Measurements from ENCODE around the gene CRLF1.
A peak's percentile ranks its signal among the peaks of the same experiment; 100 is the strongest.
"Not testable (repeated sequence)": the region's sequence is repeated elsewhere in the genome, so short reads cannot be mapped to it uniquely, and the experiment has no call there.

The CRLF1 gene

GRCh38 chr19:18594824-18595373 lies 11.7 kb downstream of the CRLF1 start:
- Histone ChIP-seq H3K4me3 (ENCODE audit: low read length) (peak overlapping the region; percentile 79), H3K4me1 (ENCODE audit: low read length) (peaks cover 10% of the 10 kb centered on the region), H3K4me2 (ENCODE audit: low read length) (peak overlapping the region; percentile 93), H3K27me3 (ENCODE audit: low read depth, low read length) (no peaks in the 10 kb centered on the region), H4K20me1 (ENCODE audit: insufficient read depth, low read length) (no peaks in the 10 kb centered on the region; the same call in 1 of the 2 replicates), H3K9me3 (ENCODE audit: insufficient read depth, low read length) (no peaks in the 10 kb centered on the region), H2AFZ (ENCODE audit: low read depth, low read length) (peak overlapping the region; percentile 43; the same call in 1 of the 2 replicates), H3K79me2 (ENCODE audit: low read length) (peaks cover 8% of the 10 kb centered on the region), H3K36me3 (replicated peaks; ENCODE audit: low read depth, low read length) (peaks cover 8% of the 10 kb centered on the region), H3K27ac (ENCODE audit: low read length) (no peak overlapping the region), H3K9ac (ENCODE audit: low read length) (peak overlapping the region; percentile 65)
- no peak for TF ChIP-seq EZH2phosphoT487 (IDR thresholded peaks at IDR 0.05; ENCODE audit: low read depth)
- TF ChIP-seq, protein P1, sequence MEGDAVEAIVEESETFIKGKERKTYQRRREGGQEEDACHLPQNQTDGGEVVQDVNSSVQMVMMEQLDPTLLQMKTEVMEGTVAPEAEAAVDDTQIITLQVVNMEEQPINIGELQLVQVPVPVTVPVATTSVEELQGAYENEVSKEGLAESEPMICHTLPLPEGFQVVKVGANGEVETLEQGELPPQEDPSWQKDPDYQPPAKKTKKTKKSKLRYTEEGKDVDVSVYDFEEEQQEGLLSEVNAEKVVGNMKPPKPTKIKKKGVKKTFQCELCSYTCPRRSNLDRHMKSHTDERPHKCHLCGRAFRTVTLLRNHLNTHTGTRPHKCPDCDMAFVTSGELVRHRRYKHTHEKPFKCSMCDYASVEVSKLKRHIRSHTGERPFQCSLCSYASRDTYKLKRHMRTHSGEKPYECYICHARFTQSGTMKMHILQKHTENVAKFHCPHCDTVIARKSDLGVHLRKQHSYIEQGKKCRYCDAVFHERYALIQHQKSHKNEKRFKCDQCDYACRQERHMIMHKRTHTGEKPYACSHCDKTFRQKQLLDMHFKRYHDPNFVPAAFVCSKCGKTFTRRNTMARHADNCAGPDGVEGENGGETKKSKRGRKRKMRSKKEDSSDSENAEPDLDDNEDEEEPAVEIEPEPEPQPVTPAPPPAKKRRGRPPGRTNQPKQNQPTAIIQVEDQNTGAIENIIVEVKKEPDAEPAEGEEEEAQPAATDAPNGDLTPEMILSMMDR (IDR thresholded peaks at IDR 0.05; ENCODE audit: low read depth, low read length), result no peak

DNA sequence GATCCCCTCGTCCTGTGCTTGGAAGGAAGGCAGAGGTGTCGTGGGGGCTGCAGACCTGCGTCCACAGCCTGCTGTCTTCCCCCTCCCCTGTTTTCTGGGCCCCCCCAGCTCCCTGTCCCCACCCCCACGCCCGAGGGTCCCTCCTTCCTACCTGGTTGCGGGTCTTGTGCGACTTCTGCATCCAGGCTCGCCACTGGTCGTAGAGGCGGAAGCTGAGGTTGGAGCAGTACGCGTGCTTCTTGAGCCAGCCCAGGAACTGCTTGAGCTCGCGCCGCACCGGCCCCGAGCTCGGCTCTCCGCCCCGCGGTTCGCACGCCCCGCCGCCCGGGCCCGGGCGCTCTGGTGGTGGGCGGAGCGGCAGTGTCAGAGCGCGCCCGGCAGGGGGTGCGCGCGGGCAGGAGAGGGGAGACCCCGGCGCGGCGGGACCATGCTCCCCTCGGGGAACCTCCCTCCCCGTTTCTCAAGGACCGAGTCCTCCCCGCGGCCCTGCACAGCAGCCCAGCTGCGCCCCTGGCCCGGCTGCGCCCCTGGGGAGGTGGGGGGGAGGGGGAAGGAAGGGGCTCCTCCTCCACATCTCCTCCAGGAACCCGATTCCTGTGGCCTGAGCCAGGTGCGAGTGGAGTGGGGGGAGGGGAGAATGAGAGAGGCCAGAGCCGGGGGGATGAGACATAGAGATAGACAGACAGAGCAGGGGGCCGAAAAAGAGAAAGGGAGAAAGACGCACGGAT lies 12.3 kb downstream of the CRLF1 start:
- H3K27me3 ChIP-seq (ENCODE audit: low read depth, low read length), result no peaks in the 10 kb centered on the region
- H3K36me3 ChIP-seq (replicated peaks; ENCODE audit: low read depth, low read length), result peaks cover 8% of the 10 kb centered on the region
- peak overlapping the region; percentile 79 for H3K4me3 ChIP-seq (ENCODE audit: low read length)
- H2AFZ ChIP-seq (ENCODE audit: low read depth, low read length), result peak overlapping the region; percentile 43; the same call in 1 of the 2 replicates
- H3K9ac ChIP-seq (ENCODE audit: low read length), result peak overlapping the region; percentile 65
- H3K4me1 ChIP-seq (ENCODE audit: low read length), result peaks cover 14% of the 10 kb centered on the region
- peaks cover 14% of the 10 kb centered on the region for H3K79me2 ChIP-seq (ENCODE audit: low read length)
- no peaks in the 10 kb centered on the region; the same call in 1 of the 2 replicates for H4K20me1 ChIP-seq (ENCODE audit: insufficient read depth, low read length)
- H3K4me2 ChIP-seq (ENCODE audit: low read length), result peak overlapping the region; percentile 93
- no peaks in the 10 kb centered on the region for H3K9me3 ChIP-seq (ENCODE audit: insufficient read depth, low read length)
- TF ChIP-seq, protein P1 (IDR thresholded peaks at IDR 0.05; ENCODE audit: low read depth, low read length), result peak; percentile 87
- no peak for TF ChIP-seq EZH2phosphoT487 (IDR thresholded peaks at IDR 0.05; ENCODE audit: low read depth)
- no peak overlapping the region for H3K27ac ChIP-seq (ENCODE audit: low read length)

DNA sequence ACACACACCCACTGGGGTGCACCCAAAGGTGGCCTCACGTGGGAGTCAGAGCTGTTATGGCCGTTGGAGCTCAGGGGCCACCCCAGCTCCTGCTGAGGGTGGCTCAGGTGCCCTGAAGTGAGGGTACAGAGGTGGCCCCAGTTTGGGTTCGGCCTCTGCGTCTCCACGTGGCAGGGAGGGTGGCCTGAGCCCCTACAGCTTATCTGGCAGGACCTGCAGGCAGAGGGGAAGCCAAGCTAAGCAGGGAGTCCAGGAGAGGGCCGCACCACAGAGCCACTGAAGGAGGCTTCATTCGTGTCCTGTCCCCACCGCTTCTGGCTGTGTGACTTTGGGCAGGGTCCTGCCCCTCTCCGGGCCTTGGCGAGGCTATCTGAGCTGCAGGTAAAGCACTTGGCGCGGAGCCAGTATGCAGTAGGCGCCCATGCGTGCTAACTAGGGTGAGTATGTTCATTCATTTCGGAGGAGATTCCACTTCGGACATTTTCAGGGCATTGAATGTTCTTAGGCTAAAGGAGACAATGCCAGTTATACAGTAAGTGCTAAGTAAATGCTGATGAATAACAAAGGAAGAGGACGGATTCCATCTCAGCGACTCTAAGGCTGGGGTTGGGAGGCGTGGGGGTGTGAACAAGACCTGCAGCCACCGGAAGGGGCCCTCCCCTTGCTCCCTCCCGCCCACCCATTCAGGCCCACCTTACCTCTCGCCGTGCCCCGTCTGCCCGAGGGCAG lies 13.1 kb downstream of the CRLF1 start:
- H3K79me2 ChIP-seq (ENCODE audit: low read length), result peaks cover 15% of the 10 kb centered on the region
- H4K20me1 ChIP-seq (ENCODE audit: insufficient read depth, low read length), result no peaks in the 10 kb centered on the region; the same call in 1 of the 2 replicates
- no peaks in the 10 kb centered on the region for H3K9me3 ChIP-seq (ENCODE audit: insufficient read depth, low read length)
- peaks cover 8% of the 10 kb centered on the region for H3K36me3 ChIP-seq (replicated peaks; ENCODE audit: low read depth, low read length)
- peaks cover 14% of the 10 kb centered on the region for H3K4me1 ChIP-seq (ENCODE audit: low read length)
- TF ChIP-seq, protein P1 (IDR thresholded peaks at IDR 0.05; ENCODE audit: low read depth, low read length), result no peak
- no peak for TF ChIP-seq EZH2phosphoT487 (IDR thresholded peaks at IDR 0.05; ENCODE audit: low read depth)
- H3K27ac ChIP-seq (ENCODE audit: low read length), result no peak overlapping the region
- no peaks in the 10 kb centered on the region for H3K27me3 ChIP-seq (ENCODE audit: low read depth, low read length)
- H3K4me2 ChIP-seq (ENCODE audit: low read length), result peak overlapping the region; percentile 93
- H3K4me3 ChIP-seq (ENCODE audit: low read length), result peak overlapping the region; percentile 79
- peak overlapping the region; percentile 65; the same call in 1 of the 2 replicates for H3K9ac ChIP-seq (ENCODE audit: low read length)
- H2AFZ ChIP-seq (ENCODE audit: low read depth, low read length), result no peak overlapping the region

- not testable (repeated sequence) for H3K9me3 ChIP-seq (ENCODE audit: insufficient read depth, low read length); H2AFZ ChIP-seq (ENCODE audit: low read depth, low read length); H3K9ac ChIP-seq (ENCODE audit: low read length); H3K4me2 ChIP-seq (ENCODE audit: low read length); H3K4me3 ChIP-seq (ENCODE audit: low read length); H3K36me3 ChIP-seq (replicated peaks; ENCODE audit: low read depth, low read length); H3K27ac ChIP-seq (ENCODE audit: low read length); H4K20me1 ChIP-seq (ENCODE audit: insufficient read depth, low read length); H3K27me3 ChIP-seq (ENCODE audit: low read depth, low read length)
- Histone ChIP-seq H3K4me1 (ENCODE audit: low read length) (peaks cover 21% of the 10 kb centered on the region), H3K79me2 (ENCODE audit: low read length) (peaks cover 15% of the 10 kb centered on the region)
These were observed 13.9 kb downstream of the CRLF1 start for GRCh38 chr19:18592732-18593131.

Data from OCI-LY3 (cell line).